ENCODE data around the gene PTCSC3. TPM values are rescaled to one million over a fixed set of nuclear protein-coding genes. Genes with fewer than 3 reads are reported as not detected.
A peak's percentile ranks its signal among the peaks of the same experiment; 100 is the strongest.

PTCSC3 gene
- total RNA-seq (2014; rRNA removed) (not detected in 2 replicates), Bru-seq, nascent RNA (percentile 2 among the genes with signal in this experiment), BruChase-seq, experiment 1, labeled RNA remaining after a 6-hour chase (percentile 11 among the genes with signal in this experiment), BruChase-seq, experiment 2, labeled RNA remaining after a 2-hour chase (percentile 14 among the genes with signal in this experiment)
- long read RNA-seq, result 0 reads

DNA sequence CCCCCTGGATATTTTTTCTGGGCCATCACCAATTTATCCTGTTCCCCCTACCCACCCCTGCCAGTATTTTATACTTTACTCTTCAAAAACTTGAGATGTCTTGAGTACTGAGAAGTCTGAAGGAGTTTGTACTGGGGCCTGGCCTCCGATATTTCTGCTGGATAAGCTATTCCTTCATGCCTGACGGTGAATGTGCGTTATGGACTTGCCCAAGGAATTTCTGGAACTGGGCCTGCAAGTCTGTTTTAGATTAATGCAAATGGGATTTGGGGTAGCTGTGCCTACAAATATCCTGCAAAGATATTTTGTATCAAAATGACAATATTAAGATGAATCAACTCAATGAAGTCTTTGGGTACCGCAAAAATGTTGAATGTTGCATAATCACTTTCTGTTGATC, at the start of gene PTCSC3:
Gene PTCSC3 (minus strand): TSS at position 199 of the 400 bp plus-strand sequence.
- Histone ChIP-seq H3K4me1 (ENCODE audit: insufficient read depth, low read length) (no peaks in the 10 kb centered on the region), H3K9me3 (ENCODE audit: low read length) (no peaks in the 10 kb centered on the region), H3K36me3 (ENCODE audit: low read depth, low read length) (no peaks in the 10 kb centered on the region), H3F3A (ENCODE audit: low read length, unreplicated experiment) (no peaks in the 10 kb centered on the region), H2AFZ (ENCODE audit: low read length) (no peak within 1 kb of the TSS), H3K27ac (ENCODE audit: low read length) (no peak within 1 kb of the TSS), H3K4me2 (ENCODE audit: low read length) (no peak within 1 kb of the TSS), H3K27me3 (ENCODE audit: low read length) (peaks cover 86% of the 10 kb centered on the region), H3K9me2 (replicated peaks; ENCODE audit: low read length) (no peaks in the 10 kb centered on the region), H3K79me2 (ENCODE audit: low read length) (no peaks in the 10 kb centered on the region), H3K9ac (ENCODE audit: low read length) (no peak within 1 kb of the TSS), H3K4me3 (ENCODE audit: low read length) (no peak within 1 kb of the TSS), H4K20me1 (ENCODE audit: low read length) (no peaks in the 10 kb centered on the region)
- no peak for TF ChIP-seq EZH2phosphoT487 (IDR thresholded peaks at IDR 0.05; ENCODE audit: borderline replicate concordance, low read length)
- TF ChIP-seq EZH2 (IDR thresholded peaks at IDR 0.05; ENCODE audit: low read length, unreplicated experiment), result no peak
- no peak for TF ChIP-seq CTCF (conservative IDR thresholded peaks at IDR 0.05; ENCODE audit: low read depth, low read length)
- intact Hi-C loops (cut with micrococcal nuclease), result no loop called here
- no peak for ATAC-seq
- DNase-seq, result no peak
- BruUV-seq (replicated peaks), result no TSS peak
- ChIA-PET POLR2A (ENCODE audit: unreplicated experiment) (no interaction called here), CTCF (no interaction called here)

DNA sequence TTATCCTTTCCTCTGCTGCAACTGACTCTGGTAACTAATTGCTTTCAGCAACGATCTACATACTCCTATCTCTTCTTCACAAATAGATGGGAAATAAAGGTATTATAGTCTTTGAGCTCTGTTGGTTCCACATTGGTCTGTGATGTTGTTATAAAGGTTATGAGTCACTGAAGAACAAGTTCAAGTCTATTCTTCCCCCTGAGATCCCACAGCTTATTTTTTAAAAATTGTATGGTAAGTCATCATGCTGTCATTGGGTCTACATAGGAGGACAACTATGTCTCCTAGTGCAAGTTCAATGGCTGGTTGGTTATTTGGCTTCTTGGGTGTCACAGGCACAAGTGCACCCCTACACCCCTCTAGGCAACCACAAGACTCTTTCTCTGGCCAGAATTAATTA, 49.6 kb upstream of the PTCSC3 start:
- H3K4me2 ChIP-seq (ENCODE audit: low read length), result no peak overlapping the region
- POLR2A ChIA-PET (ENCODE audit: unreplicated experiment), result no interaction called here
- no peaks in the 10 kb centered on the region for H3K36me3 ChIP-seq (ENCODE audit: low read depth, low read length)
- H3K4me1 ChIP-seq (ENCODE audit: insufficient read depth, low read length), result peaks cover 23% of the 10 kb centered on the region
- no peak overlapping the region for H3K9ac ChIP-seq (ENCODE audit: low read length)
- CTCF ChIA-PET, result interaction anchor here (0.6 kb wide), 1 partner anchor 40 kb away, joined by 3 read pairs; no protein-coding TSS in a partner anchor
- no peak overlapping the region for H3K4me3 ChIP-seq (ENCODE audit: low read length)
- no peaks in the 10 kb centered on the region for H3K9me2 ChIP-seq (replicated peaks; ENCODE audit: low read length)
- H3K9me3 ChIP-seq (ENCODE audit: low read length), result no peaks in the 10 kb centered on the region
- peaks cover 6% of the 10 kb centered on the region; the same call in 1 of the 2 replicates for H3K27me3 ChIP-seq (ENCODE audit: low read length)
- H4K20me1 ChIP-seq (ENCODE audit: low read length), result no peaks in the 10 kb centered on the region
- H3K79me2 ChIP-seq (ENCODE audit: low read length), result no peaks in the 10 kb centered on the region
- BruUV-seq (replicated peaks), result no TSS peak
- peak; percentile 52 for DNase-seq
- no peak overlapping the region for H3K27ac ChIP-seq (ENCODE audit: low read length)
- intact Hi-C loops (cut with micrococcal nuclease), result no loop called here
- no peak for TF ChIP-seq EZH2phosphoT487 (IDR thresholded peaks at IDR 0.05; ENCODE audit: borderline replicate concordance, low read length)
- TF ChIP-seq CTCF (conservative IDR thresholded peaks at IDR 0.05; ENCODE audit: low read depth, low read length), result no peak
- no peak for TF ChIP-seq EZH2 (IDR thresholded peaks at IDR 0.05; ENCODE audit: low read length, unreplicated experiment)
- no peaks in the 10 kb centered on the region for H3F3A ChIP-seq (ENCODE audit: low read length, unreplicated experiment)
- no peak overlapping the region for H2AFZ ChIP-seq (ENCODE audit: low read length)
- ATAC-seq, result no peak

DNA sequence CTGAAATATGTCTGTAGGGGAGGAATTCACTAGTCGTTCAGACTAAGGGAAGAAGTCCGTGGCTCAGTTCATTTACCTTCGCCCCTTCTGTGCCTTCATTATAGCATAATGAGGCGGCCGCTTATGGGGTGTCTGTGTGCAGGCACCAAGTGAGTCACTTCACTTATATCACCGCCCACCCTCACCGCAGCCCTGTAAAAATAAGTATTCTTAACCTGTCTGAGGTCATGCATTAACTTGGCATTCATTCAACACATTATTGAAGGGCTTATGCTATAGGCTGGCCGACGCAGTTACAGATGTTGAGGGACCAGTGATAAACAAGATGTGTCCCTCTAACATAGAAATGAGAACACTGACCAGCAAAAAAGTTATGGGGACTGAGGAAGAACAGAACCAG, 47.7 kb upstream of the PTCSC3 start:
- no TSS peak for BruUV-seq (replicated peaks)
- peaks cover 23% of the 10 kb centered on the region for H3K4me1 ChIP-seq (ENCODE audit: insufficient read depth, low read length)
- POLR2A ChIA-PET (ENCODE audit: unreplicated experiment), result no interaction called here

More for the DNA sequence above, 47.7 kb upstream of the PTCSC3 start:
- no peaks in the 10 kb centered on the region for H4K20me1 ChIP-seq (ENCODE audit: low read length)
- no peak for ATAC-seq
- no peaks in the 10 kb centered on the region for H3K9me2 ChIP-seq (replicated peaks; ENCODE audit: low read length)
- TF ChIP-seq EZH2phosphoT487 (IDR thresholded peaks at IDR 0.05; ENCODE audit: borderline replicate concordance, low read length) (no peak), EZH2 (IDR thresholded peaks at IDR 0.05; ENCODE audit: low read length, unreplicated experiment) (no peak), CTCF (conservative IDR thresholded peaks at IDR 0.05; ENCODE audit: low read depth, low read length) (no peak)
- H3F3A ChIP-seq (ENCODE audit: low read length, unreplicated experiment), result no peaks in the 10 kb centered on the region
- H3K79me2 ChIP-seq (ENCODE audit: low read length), result no peaks in the 10 kb centered on the region
- CTCF ChIA-PET, result no interaction called here
- H2AFZ ChIP-seq (ENCODE audit: low read length), result no peak overlapping the region
- no peak overlapping the region for H3K27ac ChIP-seq (ENCODE audit: low read length)
- H3K9ac ChIP-seq (ENCODE audit: low read length), result no peak overlapping the region
- H3K36me3 ChIP-seq (ENCODE audit: low read depth, low read length), result no peaks in the 10 kb centered on the region
- intact Hi-C loops (cut with micrococcal nuclease), result no loop called here
- H3K4me2 ChIP-seq (ENCODE audit: low read length), result no peak overlapping the region
- peak; percentile 30 for DNase-seq
- H3K4me3 ChIP-seq (ENCODE audit: low read length), result no peak overlapping the region
- H3K27me3 ChIP-seq (ENCODE audit: low read length), result peaks cover 10% of the 10 kb centered on the region; the same call in 1 of the 2 replicates
- no peaks in the 10 kb centered on the region for H3K9me3 ChIP-seq (ENCODE audit: low read length)
